Measurements from ENCODE around the gene LBH. TPM values are rescaled to one million over a fixed set of nuclear protein-coding genes. Genes with fewer than 3 reads are reported as not detected.

Gene LBH
- total RNA-seq, 1 donor from 2014 or later: 41.2 TPM

DNA sequence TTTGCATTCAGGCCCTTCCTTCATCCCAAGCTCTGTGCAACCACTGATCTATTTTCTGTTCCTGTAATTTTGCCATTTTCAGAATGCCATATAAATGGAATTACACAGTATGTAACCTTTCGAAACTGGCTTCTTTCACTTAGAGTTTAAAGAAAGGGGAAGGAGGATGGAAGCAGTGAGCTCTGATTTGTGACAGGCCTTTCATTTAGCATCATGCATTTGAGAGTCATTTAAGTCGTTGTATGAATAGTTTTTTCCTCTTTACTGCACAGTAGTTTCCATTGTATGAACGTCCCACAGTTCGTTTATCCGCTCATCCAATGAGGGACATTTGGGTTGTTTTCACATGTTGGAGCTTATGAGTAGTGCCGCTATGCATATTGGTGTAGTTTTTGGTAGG, 67.0 kb downstream of the LBH start:
- Histone ChIP-seq H3K9ac (ENCODE audit: low read depth in 1 of 3, low read length in 3 of 3) (no peak overlapping the region), H3K4me3 (ENCODE audit: low read length in 3 of 3) (no peak overlapping the region), H3K27me3 (ENCODE audit: control insufficient read depth in 3 of 3, insufficient read depth in 3 of 3, low read length in 3 of 3) (no peaks in the 10 kb centered on the region), H3K9me3 (ENCODE audit: control insufficient read depth in 3 of 3, low read length in 3 of 3) (no peaks in the 10 kb centered on the region), H3K27ac (ENCODE audit: low read depth, low read length) (no peak overlapping the region), H3K36me3 (ENCODE audit: control insufficient read depth in 3 of 3, insufficient read depth in 3 of 3, low read length in 3 of 3) (no peaks in the 10 kb centered on the region), H3K4me1 (ENCODE audit: control insufficient read depth in 3 of 3, insufficient read depth in 3 of 3, low read length in 3 of 3) (peaks cover 0 to 8% (median 4%) of the 10 kb centered on the region in 3 donors)

DNA sequence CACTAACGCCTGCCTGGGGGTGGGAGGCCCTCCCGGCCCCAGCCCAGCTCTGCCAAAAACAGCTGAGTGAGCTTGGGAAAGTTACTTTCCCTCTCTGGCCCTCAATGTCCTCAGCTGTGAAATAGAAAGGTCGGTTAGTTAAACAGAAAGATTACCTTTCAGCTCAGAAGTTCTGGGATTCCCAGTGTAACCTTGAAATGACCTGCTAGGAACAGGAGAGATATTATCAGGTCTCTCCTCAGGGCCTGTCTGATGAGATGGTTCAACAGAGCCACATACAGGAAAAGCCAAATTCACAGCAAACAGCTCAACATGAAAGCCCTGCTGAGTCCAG, 68.8 kb downstream of the LBH start:
- H3K4me3 ChIP-seq (ENCODE audit: low read length in 3 of 3): no peak overlapping the region
- H3K27ac ChIP-seq (ENCODE audit: low read depth, low read length): no peak overlapping the region
- H3K9me3 ChIP-seq (ENCODE audit: control insufficient read depth in 3 of 3, low read length in 3 of 3): no peaks in the 10 kb centered on the region
- no peaks in the 10 kb centered on the region for H3K27me3 ChIP-seq (ENCODE audit: control insufficient read depth in 3 of 3, insufficient read depth in 3 of 3, low read length in 3 of 3)
- no peak overlapping the region for H3K9ac ChIP-seq (ENCODE audit: low read depth in 1 of 3, low read length in 3 of 3)
- peaks cover 0 to 8% (median 0%) of the 10 kb centered on the region in 3 donors for H3K4me1 ChIP-seq (ENCODE audit: control insufficient read depth in 3 of 3, insufficient read depth in 3 of 3, low read length in 3 of 3)
- no peaks in the 10 kb centered on the region for H3K36me3 ChIP-seq (ENCODE audit: control insufficient read depth in 3 of 3, insufficient read depth in 3 of 3, low read length in 3 of 3)

DNA sequence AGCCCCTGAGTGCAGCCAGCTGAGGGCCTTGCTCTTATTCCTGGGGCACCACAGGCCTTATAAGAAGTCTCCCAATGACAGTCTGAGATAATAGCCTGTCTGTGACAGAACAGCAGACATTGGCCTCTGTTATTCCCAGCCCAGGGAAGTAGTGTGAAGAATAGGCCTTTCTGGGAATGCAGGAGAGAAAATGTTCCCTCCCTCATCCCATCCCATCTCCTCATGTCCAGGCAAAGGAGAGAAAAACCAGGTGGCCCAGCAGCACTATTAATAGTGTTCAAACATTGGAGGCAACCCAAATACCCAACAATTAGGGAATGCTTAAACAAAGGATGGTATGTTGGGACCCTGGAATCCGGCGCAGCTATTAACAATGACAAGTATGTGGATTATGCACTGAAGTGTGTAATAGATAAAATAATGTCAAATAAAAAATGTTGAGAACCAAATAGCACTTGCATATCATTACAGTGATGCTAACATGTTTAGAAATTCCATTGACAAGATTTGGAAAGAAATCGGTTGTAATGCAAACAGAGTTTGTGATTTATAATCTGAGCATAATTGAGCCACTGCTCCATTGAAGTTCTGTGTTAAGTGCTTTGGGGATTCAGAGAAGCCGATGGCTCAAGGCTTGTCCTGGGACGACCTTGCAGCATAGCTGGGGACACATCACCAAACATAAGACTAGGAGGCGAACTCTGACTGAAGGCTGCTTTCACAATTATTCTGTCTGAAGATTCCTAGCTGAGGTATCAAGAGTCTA, 69.3 kb downstream of the LBH start:
- no peaks in the 10 kb centered on the region for H3K27me3 ChIP-seq (ENCODE audit: control insufficient read depth in 3 of 3, insufficient read depth in 3 of 3, low read length in 3 of 3)
- H3K4me3 ChIP-seq (ENCODE audit: low read length in 3 of 3): no peak overlapping the region
- no peak overlapping the region for H3K27ac ChIP-seq (ENCODE audit: low read depth, low read length)
- H3K9ac ChIP-seq (ENCODE audit: low read depth in 1 of 3, low read length in 3 of 3): no peak overlapping the region
- no peaks in the 10 kb centered on the region for H3K36me3 ChIP-seq (ENCODE audit: control insufficient read depth in 3 of 3, insufficient read depth in 3 of 3, low read length in 3 of 3)
- no peaks in the 10 kb centered on the region for H3K9me3 ChIP-seq (ENCODE audit: control insufficient read depth in 3 of 3, low read length in 3 of 3)
- H3K4me1 ChIP-seq (ENCODE audit: control insufficient read depth in 3 of 3, insufficient read depth in 3 of 3, low read length in 3 of 3): peaks cover 0 to 8% (median 0%) of the 10 kb centered on the region in 3 donors

DNA sequence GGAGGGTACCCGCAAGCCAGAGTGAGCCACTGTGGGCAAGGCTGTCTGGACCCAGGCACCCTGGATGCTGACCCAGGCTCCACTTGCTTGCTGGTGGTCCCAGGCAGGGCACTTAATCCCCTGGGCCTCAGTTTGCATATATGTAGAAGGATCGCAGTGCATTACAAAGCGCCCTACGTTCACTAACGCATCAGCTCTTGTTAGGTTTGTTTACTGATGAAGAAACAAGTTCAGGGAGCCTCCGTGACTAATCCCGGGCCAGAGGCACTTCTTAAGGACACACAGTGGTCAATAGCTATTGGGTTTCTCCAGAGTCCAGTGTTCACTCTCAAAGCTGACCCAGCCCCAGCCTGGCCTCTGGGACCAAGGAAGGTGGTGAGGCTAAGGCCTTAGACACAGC, 70.2 kb downstream of the LBH start:
- H3K27me3 ChIP-seq (ENCODE audit: control insufficient read depth in 3 of 3, insufficient read depth in 3 of 3, low read length in 3 of 3): no peaks in the 10 kb centered on the region
- H3K4me3 ChIP-seq (ENCODE audit: low read length in 3 of 3): no peak overlapping the region
- no peak overlapping the region for H3K27ac ChIP-seq (ENCODE audit: low read depth, low read length)
- no peak overlapping the region for H3K9ac ChIP-seq (ENCODE audit: low read depth in 1 of 3, low read length in 3 of 3)
- no peaks in the 10 kb centered on the region for H3K9me3 ChIP-seq (ENCODE audit: control insufficient read depth in 3 of 3, low read length in 3 of 3)
- H3K4me1 ChIP-seq (ENCODE audit: control insufficient read depth in 3 of 3, insufficient read depth in 3 of 3, low read length in 3 of 3): peaks cover 0 to 8% (median 0%) of the 10 kb centered on the region in 3 donors
- H3K36me3 ChIP-seq (ENCODE audit: control insufficient read depth in 3 of 3, insufficient read depth in 3 of 3, low read length in 3 of 3): no peaks in the 10 kb centered on the region

DNA sequence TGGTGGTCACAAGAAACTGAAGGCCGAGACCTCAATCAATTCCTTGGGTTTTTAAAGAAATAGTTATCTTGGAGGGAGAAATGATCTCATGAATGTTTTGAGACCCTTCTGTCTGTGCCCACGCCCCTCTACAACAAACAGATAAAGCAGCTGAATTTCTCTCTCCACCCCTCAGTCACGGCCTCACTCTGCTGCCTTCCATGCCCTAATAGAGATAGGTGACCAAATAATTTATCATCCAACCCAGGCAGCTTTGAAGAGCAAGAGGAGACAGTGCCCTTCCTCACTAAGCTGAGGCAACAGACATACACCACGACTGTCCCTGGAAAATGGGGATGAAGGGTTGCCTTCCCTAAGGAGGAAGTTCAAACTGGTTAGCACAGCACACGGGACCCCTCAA, 71.2 kb downstream of the LBH start:
- H3K9ac ChIP-seq (ENCODE audit: low read depth in 1 of 3, low read length in 3 of 3): no peak overlapping the region
- no peaks in the 10 kb centered on the region for H3K27me3 ChIP-seq (ENCODE audit: control insufficient read depth in 3 of 3, insufficient read depth in 3 of 3, low read length in 3 of 3)
- H3K27ac ChIP-seq (ENCODE audit: low read depth, low read length): no peak overlapping the region
- H3K36me3 ChIP-seq (ENCODE audit: control insufficient read depth in 3 of 3, insufficient read depth in 3 of 3, low read length in 3 of 3): no peaks in the 10 kb centered on the region
- H3K4me3 ChIP-seq (ENCODE audit: low read length in 3 of 3): no peak overlapping the region
- H3K9me3 ChIP-seq (ENCODE audit: control insufficient read depth in 3 of 3, low read length in 3 of 3): no peaks in the 10 kb centered on the region
- peaks cover 0 to 8% (median 0%) of the 10 kb centered on the region in 3 donors for H3K4me1 ChIP-seq (ENCODE audit: control insufficient read depth in 3 of 3, insufficient read depth in 3 of 3, low read length in 3 of 3)

DNA sequence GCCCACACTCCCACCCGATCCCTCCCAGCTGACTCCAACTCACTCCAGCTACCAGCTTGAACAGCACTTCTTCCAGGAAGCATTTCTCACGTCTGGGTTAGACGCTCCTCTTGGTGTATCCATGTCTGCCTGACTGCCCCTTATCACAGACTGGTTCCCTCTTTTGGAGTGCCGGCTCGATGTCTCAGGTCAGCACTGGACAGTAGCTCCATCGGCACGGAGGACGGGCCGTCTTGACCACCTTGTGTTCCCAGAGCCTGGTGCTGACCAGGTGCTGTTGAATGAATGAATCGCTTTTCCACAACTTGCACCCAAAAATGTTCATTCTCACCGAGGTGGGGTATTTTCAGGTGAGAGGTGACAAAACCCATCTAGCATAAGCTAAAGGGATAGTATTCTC, 71.8 kb downstream of the LBH start:
- H3K27ac ChIP-seq (ENCODE audit: low read depth, low read length): no peak overlapping the region
- H3K36me3 ChIP-seq (ENCODE audit: control insufficient read depth in 3 of 3, insufficient read depth in 3 of 3, low read length in 3 of 3): no peaks in the 10 kb centered on the region
- H3K4me1 ChIP-seq (ENCODE audit: control insufficient read depth in 3 of 3, insufficient read depth in 3 of 3, low read length in 3 of 3): peaks cover 0 to 8% (median 0%) of the 10 kb centered on the region in 3 donors
- H3K9me3 ChIP-seq (ENCODE audit: control insufficient read depth in 3 of 3, low read length in 3 of 3): no peaks in the 10 kb centered on the region
- no peaks in the 10 kb centered on the region for H3K27me3 ChIP-seq (ENCODE audit: control insufficient read depth in 3 of 3, insufficient read depth in 3 of 3, low read length in 3 of 3)
- H3K9ac ChIP-seq (ENCODE audit: low read depth in 1 of 3, low read length in 3 of 3): no peak overlapping the region
- H3K4me3 ChIP-seq (ENCODE audit: low read length in 3 of 3): no peak overlapping the region

DNA sequence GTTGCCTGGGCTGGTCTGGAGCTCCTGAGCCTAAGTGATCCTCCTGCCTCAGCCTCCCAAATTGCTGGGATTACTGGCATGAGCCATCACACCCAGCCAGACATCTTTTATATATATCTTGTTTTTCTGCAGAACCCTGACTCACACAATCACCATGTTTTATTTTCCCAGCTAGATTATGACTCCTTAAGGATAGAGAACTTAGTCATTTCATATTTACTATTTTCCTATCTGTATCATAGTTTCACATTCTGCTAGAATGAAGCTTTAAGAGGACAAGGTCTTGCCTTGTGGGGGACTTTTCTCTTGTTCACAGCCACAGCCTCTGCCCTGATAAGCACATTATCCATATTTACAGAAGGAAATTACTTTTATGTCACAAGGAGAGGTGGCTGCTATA, 73.9 kb downstream of the LBH start:
- Histone ChIP-seq H3K4me1 (ENCODE audit: control insufficient read depth in 3 of 3, insufficient read depth in 3 of 3, low read length in 3 of 3) (peaks cover 0 to 5% (median 0%) of the 10 kb centered on the region in 3 donors), H3K27me3 (ENCODE audit: control insufficient read depth in 3 of 3, insufficient read depth in 3 of 3, low read length in 3 of 3) (no peaks in the 10 kb centered on the region), H3K9ac (ENCODE audit: low read depth in 1 of 3, low read length in 3 of 3) (no peak overlapping the region), H3K4me3 (ENCODE audit: low read length in 3 of 3) (no peak overlapping the region), H3K27ac (ENCODE audit: low read depth, low read length) (no peak overlapping the region), H3K9me3 (ENCODE audit: control insufficient read depth in 3 of 3, low read length in 3 of 3) (no peaks in the 10 kb centered on the region), H3K36me3 (ENCODE audit: control insufficient read depth in 3 of 3, insufficient read depth in 3 of 3, low read length in 3 of 3) (no peaks in the 10 kb centered on the region)

DNA sequence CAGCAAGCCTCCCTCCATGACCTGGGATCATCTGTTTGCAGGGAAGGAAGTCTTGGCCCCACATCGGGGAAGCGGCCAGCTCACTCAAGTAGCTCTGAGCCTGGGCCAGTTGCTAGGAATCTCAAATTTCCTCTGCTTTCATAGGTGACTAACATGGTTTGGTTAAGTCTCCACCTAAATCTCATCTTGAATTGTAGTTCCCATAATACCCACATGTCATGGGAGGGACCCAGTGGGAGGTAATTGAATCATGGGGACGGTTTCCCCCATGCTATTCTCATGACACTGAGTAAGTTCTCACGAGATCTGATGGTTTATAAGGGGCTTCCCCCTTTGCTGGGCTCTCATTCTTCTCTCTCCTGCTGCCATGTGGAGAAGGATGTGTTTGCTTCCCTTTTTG, 75.2 kb downstream of the LBH start:
- H3K36me3 ChIP-seq (ENCODE audit: control insufficient read depth in 3 of 3, insufficient read depth in 3 of 3, low read length in 3 of 3): no peaks in the 10 kb centered on the region
- no peak overlapping the region for H3K4me3 ChIP-seq (ENCODE audit: low read length in 3 of 3)
- H3K9ac ChIP-seq (ENCODE audit: low read depth in 1 of 3, low read length in 3 of 3): no peak overlapping the region

DNA sequence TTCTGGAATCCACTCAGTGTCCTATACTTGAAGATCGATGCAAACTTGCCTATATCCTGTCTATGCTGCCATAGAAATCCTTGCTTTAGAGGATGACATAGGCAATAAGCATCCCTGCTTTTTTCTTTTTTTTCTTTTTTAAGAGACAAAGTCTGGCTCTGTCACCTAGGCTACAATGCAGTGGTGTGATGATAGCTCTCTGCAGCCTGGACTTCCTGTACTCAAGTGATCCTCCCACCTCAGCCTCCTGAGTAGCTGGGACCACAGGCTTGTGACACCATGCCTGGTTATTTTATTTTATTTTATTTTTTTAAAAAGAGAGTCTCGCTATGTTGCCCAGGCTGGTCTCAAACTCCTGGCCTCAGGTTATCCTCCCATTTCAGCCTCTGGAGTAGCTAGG, 76.9 kb downstream of the LBH start:
- Histone ChIP-seq H3K36me3 (ENCODE audit: control insufficient read depth in 3 of 3, insufficient read depth in 3 of 3, low read length in 3 of 3) (no peaks in the 10 kb centered on the region), H3K9me3 (ENCODE audit: control insufficient read depth in 3 of 3, low read length in 3 of 3) (no peaks in the 10 kb centered on the region), H3K4me3 (ENCODE audit: low read length in 3 of 3) (no peak overlapping the region), H3K4me1 (ENCODE audit: control insufficient read depth in 3 of 3, insufficient read depth in 3 of 3, low read length in 3 of 3) (no peaks in the 10 kb centered on the region), H3K9ac (ENCODE audit: low read depth in 1 of 3, low read length in 3 of 3) (no peak overlapping the region), H3K27me3 (ENCODE audit: control insufficient read depth in 3 of 3, insufficient read depth in 3 of 3, low read length in 3 of 3) (no peaks in the 10 kb centered on the region), H3K27ac (ENCODE audit: low read depth, low read length) (no peak overlapping the region)

More for the DNA sequence above, 75.2 kb downstream of the LBH start:
- H3K27ac ChIP-seq (ENCODE audit: low read depth, low read length): no peak overlapping the region
- peaks cover 0 to 3% (median 0%) of the 10 kb centered on the region in 3 donors for H3K4me1 ChIP-seq (ENCODE audit: control insufficient read depth in 3 of 3, insufficient read depth in 3 of 3, low read length in 3 of 3)
- no peaks in the 10 kb centered on the region for H3K27me3 ChIP-seq (ENCODE audit: control insufficient read depth in 3 of 3, insufficient read depth in 3 of 3, low read length in 3 of 3)
- no peaks in the 10 kb centered on the region for H3K9me3 ChIP-seq (ENCODE audit: control insufficient read depth in 3 of 3, low read length in 3 of 3)

Measured in skeletal muscle tissue (tissue), 4 donors.